Loucy (cell line): ENCODE measurements around the gene VAT1L.

Experiments used
- H2AFZ ChIP-seq: fragments of 200-600 bp; sonication (generic); 2 replicates; pipeline ENCODE4 v1.6.0; 2016; ENCODE audit warnings: antibody characterized with exemption, mild to moderate bottlenecking, low read length, moderate library complexity
- H3F3A ChIP-seq: fragments of 200-600 bp; 2 replicates; pipeline ENCODE4 v1.6.0; 2016; ENCODE audit warnings: antibody characterized with exemption, low read depth, mild to moderate bottlenecking
- H3K27me3 ChIP-seq: fragments of 200-600 bp; sonication (generic); 2 replicates; pipeline ENCODE4 v1.6.1; 2014; ENCODE audit warnings: low read length, mild to moderate bottlenecking; ENCODE audit not compliant: insufficient read depth, poor library complexity, severe bottlenecking
- H3K36me3 ChIP-seq: fragments of 200-600 bp; sonication (generic); 2 replicates; pipeline ENCODE4 v1.6.1; 2016; ENCODE audit warnings: low read length; ENCODE audit not compliant: insufficient read depth
- H3K4me1 ChIP-seq: fragments of 200-600 bp; sonication (generic); 2 replicates; pipeline ENCODE4 v1.5.1; 2014; ENCODE audit warnings: low read length, mild to moderate bottlenecking; ENCODE audit not compliant: insufficient read depth, poor library complexity, severe bottlenecking
- H3K4me2 ChIP-seq: fragments of 200-600 bp; sonication (generic); 2 replicates; pipeline ENCODE4 v1.6.0; 2014; ENCODE audit warnings: antibody characterized with exemption, low read length, low read depth, mild to moderate bottlenecking; ENCODE audit not compliant: poor library complexity, severe bottlenecking
- H3K4me3 ChIP-seq: fragments of 200-600 bp; sonication (generic); 2 replicates; pipeline ENCODE4 v1.5.1; 2014; ENCODE audit warnings: low read length, mild to moderate bottlenecking, mixed read lengths; ENCODE audit not compliant: poor library complexity, severe bottlenecking
- H3K79me2 ChIP-seq: fragments of 200-600 bp; sonication (generic); 2 replicates; pipeline ENCODE4 v1.6.1; 2014; ENCODE audit warnings: low read length; ENCODE audit not compliant: insufficient read depth
- H3K9ac ChIP-seq: fragments of 200-600 bp; sonication (generic); 2 replicates; pipeline ENCODE4 v1.6.0; 2014; ENCODE audit warnings: mild to moderate bottlenecking, low read depth, low read length, moderate library complexity; ENCODE audit not compliant: poor library complexity, severe bottlenecking
- H3K9me2 ChIP-seq: fragments of 200-600 bp; sonication (generic); replicated peaks from 2 replicates; pipeline ENCODE4 v1.6.1; 2016; ENCODE audit warnings: low read depth, low read length, mixed read lengths
- H3K9me3 ChIP-seq: fragments of 200-600 bp; sonication (generic); 2 replicates; pipeline ENCODE4 v1.6.1; 2014; ENCODE audit warnings: mild to moderate bottlenecking, antibody characterized with exemption, low read length, low read depth; ENCODE audit not compliant: insufficient read depth
- H4K20me1 ChIP-seq: fragments of 200-600 bp; sonication (generic); 2 replicates; pipeline ENCODE4 v1.6.0; 2014; ENCODE audit warnings: antibody characterized with exemption, low read length, mild to moderate bottlenecking; ENCODE audit not compliant: insufficient read depth, poor library complexity, severe bottlenecking
- EZH2phosphoT487 ChIP-seq: fragments of 200-600 bp; IDR thresholded peaks from 2 replicates; pipeline ENCODE4 v1.6.1; 2018; ENCODE audit warnings: antibody characterized with exemption, mild to moderate bottlenecking, moderate library complexity, borderline replicate concordance
- TF ChIP-seq, protein P1 (sequence below): fragments of 200-600 bp; sonication (generic); conservative IDR thresholded peaks from 2 replicates; pipeline ENCODE4 v1.5.1; 2014; ENCODE audit warnings: mild to moderate bottlenecking, antibody characterized with exemption, low read length

VAT1L gene

DNA sequence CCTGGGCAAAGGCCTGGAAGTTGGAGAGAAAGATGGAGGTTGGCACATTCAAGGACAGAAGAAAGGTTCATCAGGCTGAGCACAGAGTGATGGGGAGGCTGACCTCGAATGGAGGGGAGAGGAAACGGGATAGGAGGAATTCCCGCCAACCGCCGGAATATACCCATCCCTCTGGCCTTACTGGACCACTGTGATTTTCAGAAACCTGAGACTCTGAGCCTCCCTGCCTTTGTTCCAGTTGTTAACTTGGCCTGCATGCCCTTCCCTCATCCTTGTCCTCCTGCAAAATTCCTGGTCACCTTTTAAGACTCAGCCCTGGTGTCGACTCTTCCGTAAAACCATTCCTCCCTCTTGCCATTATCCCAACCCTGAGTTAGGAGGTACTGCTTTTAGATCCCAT lies 107.6 kb downstream of the VAT1L start:
- no peak overlapping the region for H3K4me2 ChIP-seq

DNA sequence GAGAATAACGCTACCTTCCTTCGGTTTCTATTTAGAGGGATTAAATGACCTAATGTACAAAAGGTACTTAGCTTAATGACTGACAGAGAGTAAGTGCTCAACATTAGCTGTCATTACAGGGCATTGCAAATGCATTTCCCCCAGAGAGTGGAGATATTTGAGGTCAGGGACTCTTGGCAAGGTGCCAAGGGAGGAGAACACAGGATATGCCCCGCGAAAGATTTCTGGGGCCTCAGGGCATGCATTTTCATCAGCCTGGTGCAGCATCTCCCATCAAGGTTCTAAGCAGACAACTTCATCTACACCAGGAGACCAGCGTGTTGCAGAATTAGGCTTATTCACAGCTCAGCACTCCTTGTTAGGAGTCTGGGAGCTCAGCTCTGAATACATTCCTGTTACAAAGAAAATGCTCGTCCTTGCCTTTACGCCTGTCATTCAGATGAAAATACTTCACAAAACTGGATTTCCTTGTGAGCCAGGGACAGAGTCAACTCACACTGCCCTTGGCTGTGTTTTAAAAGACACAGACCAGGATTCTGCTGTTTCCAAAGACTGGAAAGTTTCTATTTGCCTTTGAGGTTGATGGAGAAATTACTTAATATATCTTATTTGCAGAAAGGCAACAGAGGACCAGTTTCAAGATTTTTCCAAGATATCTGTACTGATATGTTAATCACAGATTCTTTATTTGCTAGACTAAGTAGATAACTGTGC lies 108.2 kb downstream of the VAT1L start:
- Histone ChIP-seq H3K4me3 (no peak overlapping the region), H2AFZ (no peak overlapping the region), H3K9ac (no peak overlapping the region), H4K20me1 (no peaks in the 10 kb centered on the region), H3K27me3 (no peaks in the 10 kb centered on the region), H3K9me3 (no peaks in the 10 kb centered on the region), H3K4me1 (no peaks in the 10 kb centered on the region), H3K36me3 (no peaks in the 10 kb centered on the region), H3K79me2 (no peaks in the 10 kb centered on the region), H3F3A (no peaks in the 10 kb centered on the region), H3K9me2 (no peaks in the 10 kb centered on the region), H3K4me2 (no peak overlapping the region)
- no peak for TF ChIP-seq EZH2phosphoT487
- TF ChIP-seq, protein P1, sequence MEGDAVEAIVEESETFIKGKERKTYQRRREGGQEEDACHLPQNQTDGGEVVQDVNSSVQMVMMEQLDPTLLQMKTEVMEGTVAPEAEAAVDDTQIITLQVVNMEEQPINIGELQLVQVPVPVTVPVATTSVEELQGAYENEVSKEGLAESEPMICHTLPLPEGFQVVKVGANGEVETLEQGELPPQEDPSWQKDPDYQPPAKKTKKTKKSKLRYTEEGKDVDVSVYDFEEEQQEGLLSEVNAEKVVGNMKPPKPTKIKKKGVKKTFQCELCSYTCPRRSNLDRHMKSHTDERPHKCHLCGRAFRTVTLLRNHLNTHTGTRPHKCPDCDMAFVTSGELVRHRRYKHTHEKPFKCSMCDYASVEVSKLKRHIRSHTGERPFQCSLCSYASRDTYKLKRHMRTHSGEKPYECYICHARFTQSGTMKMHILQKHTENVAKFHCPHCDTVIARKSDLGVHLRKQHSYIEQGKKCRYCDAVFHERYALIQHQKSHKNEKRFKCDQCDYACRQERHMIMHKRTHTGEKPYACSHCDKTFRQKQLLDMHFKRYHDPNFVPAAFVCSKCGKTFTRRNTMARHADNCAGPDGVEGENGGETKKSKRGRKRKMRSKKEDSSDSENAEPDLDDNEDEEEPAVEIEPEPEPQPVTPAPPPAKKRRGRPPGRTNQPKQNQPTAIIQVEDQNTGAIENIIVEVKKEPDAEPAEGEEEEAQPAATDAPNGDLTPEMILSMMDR: no peak

More for the DNA sequence above, 107.6 kb downstream of the VAT1L start:
- Histone ChIP-seq H4K20me1 (no peaks in the 10 kb centered on the region), H3K9ac (no peak overlapping the region), H3K36me3 (no peaks in the 10 kb centered on the region), H3F3A (no peaks in the 10 kb centered on the region), H3K4me3 (no peak overlapping the region), H2AFZ (no peak overlapping the region), H3K9me3 (no peaks in the 10 kb centered on the region), H3K9me2 (no peaks in the 10 kb centered on the region), H3K4me1 (no peaks in the 10 kb centered on the region), H3K79me2 (no peaks in the 10 kb centered on the region), H3K27me3 (no peaks in the 10 kb centered on the region)
- TF ChIP-seq, protein P1: no peak
- TF ChIP-seq EZH2phosphoT487: no peak

DNA sequence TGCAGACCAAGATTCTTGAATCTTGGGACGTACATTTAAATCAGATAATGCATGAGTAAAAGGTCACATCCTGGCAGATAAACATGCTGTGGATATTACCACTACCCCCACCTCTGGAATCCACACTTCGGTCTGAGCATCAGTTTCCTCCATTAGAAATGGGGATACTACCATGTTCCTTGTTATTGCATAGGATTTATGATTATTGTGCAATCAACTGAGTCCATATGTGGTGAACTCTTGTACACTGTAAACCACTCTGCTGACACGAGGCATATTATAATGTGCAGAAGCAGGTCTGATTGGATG lies 108.7 kb downstream of the VAT1L start:
- H3K27me3 ChIP-seq: no peaks in the 10 kb centered on the region
- no peak overlapping the region for H3K4me3 ChIP-seq
- no peaks in the 10 kb centered on the region for H3K4me1 ChIP-seq
- no peaks in the 10 kb centered on the region for H4K20me1 ChIP-seq
- no peak for TF ChIP-seq EZH2phosphoT487
- TF ChIP-seq, protein P1: no peak
- H2AFZ ChIP-seq: no peak overlapping the region
- no peaks in the 10 kb centered on the region for H3K9me2 ChIP-seq
- H3K9ac ChIP-seq: no peak overlapping the region
- no peak overlapping the region for H3K4me2 ChIP-seq
- no peaks in the 10 kb centered on the region for H3K79me2 ChIP-seq
- no peaks in the 10 kb centered on the region for H3K9me3 ChIP-seq
- no peaks in the 10 kb centered on the region for H3K36me3 ChIP-seq
- no peaks in the 10 kb centered on the region for H3F3A ChIP-seq
